ENCODE data around the gene POLE.
A peak's percentile ranks its signal among the peaks of the same experiment; 100 is the strongest.

Gene POLE

GRCh38 chr12:132593938-132594358, 93.2 kb downstream of the POLE start:
- CTCF ChIA-PET, result interaction anchor here (1.4 to 1.7 kb wide), 3 partner anchors 21 to 180 kb away, joined by 3 to 7 read pairs (median 4); no protein-coding TSS in a partner anchor
- POLR2A ChIA-PET, result no interaction called here
- H3K9me3 ChIP-seq (ENCODE audit: control insufficient read depth, insufficient read depth, low read depth, low read length), result no peaks in the 10 kb centered on the region
- H3K4me1 ChIP-seq (ENCODE audit: control insufficient read depth, insufficient read depth, low read length), result 0 out of 2 replicates have a peak, but pooled peaks cover 3% of the 10 kb centered on the region
- H3K27ac ChIP-seq (ENCODE audit: extremely low read depth, low read depth, low read length), result no peak overlapping the region
- no peaks in the 10 kb centered on the region for H3K36me3 ChIP-seq (ENCODE audit: control insufficient read depth in 2 of 2, insufficient read depth in 1 of 2, low read length in 2 of 2)
- H3K4me3 ChIP-seq (ENCODE audit: low read depth, low read length), result no peak overlapping the region
- TF ChIP-seq ZNF707 (tag by site-specific recombination; IDR thresholded peaks at IDR 0.05) (no peak), ZNF433 (tag by site-specific recombination; IDR thresholded peaks at IDR 0.05; ENCODE audit: low read depth) (no peak), FEZF1 (tag by site-specific recombination; IDR thresholded peaks at IDR 0.05) (no peak), ZNF768 (tag by site-specific recombination; IDR thresholded peaks at IDR 0.05) (no peak), ZNF510 (tag by site-specific recombination; IDR thresholded peaks at IDR 0.05; ENCODE audit: insufficient replicate concordance) (no peak), ZNF626 (tag by site-specific recombination; IDR thresholded peaks at IDR 0.05) (no peak), ZBTB17 (tag by site-specific recombination; IDR thresholded peaks at IDR 0.05) (peak; percentile 76), ZNF175 (tag by site-specific recombination; IDR thresholded peaks at IDR 0.05) (no peak), TCF7L2 (IDR thresholded peaks at IDR 0.05; ENCODE audit: borderline replicate concordance, low read depth, low read length) (no peak), SETDB1 (IDR thresholded peaks at IDR 0.05; ENCODE audit: insufficient read length, low read length) (no peak), ZNF146 (tag by site-specific recombination; IDR thresholded peaks at IDR 0.05) (no peak), SCRT1 (tag by site-specific recombination; IDR thresholded peaks at IDR 0.05; ENCODE audit: borderline replicate concordance) (no peak), ZNF350 (tag by site-specific recombination; IDR thresholded peaks at IDR 0.05) (no peak), ZBTB6 (tag by site-specific recombination; IDR thresholded peaks at IDR 0.05) (no peak), PBX3 (CRISPR knock-in tag; IDR thresholded peaks at IDR 0.05) (no peak), ZNF610 (tag by site-specific recombination; IDR thresholded peaks at IDR 0.05; ENCODE audit: borderline replicate concordance) (no peak), SP2 (tag by site-specific recombination; IDR thresholded peaks at IDR 0.05) (peak; percentile 96), ZBTB48 (tag by site-specific recombination; IDR thresholded peaks at IDR 0.05) (no peak), KLF17 (tag by site-specific recombination; IDR thresholded peaks at IDR 0.05) (no peak), ZNF776 (tag by site-specific recombination; IDR thresholded peaks at IDR 0.05; ENCODE audit: borderline replicate concordance) (no peak), TSHZ1 (tag by site-specific recombination; IDR thresholded peaks at IDR 0.05; ENCODE audit: borderline replicate concordance) (no peak), ZFP37 (tag by site-specific recombination; IDR thresholded peaks at IDR 0.05) (no peak), ZNF354C (tag by site-specific recombination; IDR thresholded peaks at IDR 0.05; ENCODE audit: borderline replicate concordance, low read depth) (no peak), SP3 (tag by site-specific recombination; IDR thresholded peaks at IDR 0.05) (peak; percentile 76), ZNF530 (tag by site-specific recombination; IDR thresholded peaks at IDR 0.05; ENCODE audit: low read depth) (no peak), IKZF3 (tag by site-specific recombination; IDR thresholded peaks at IDR 0.05) (peak; percentile 83), ZBTB10 (tag by site-specific recombination; IDR thresholded peaks at IDR 0.05) (no peak), KLF9 (tag by site-specific recombination; IDR thresholded peaks at IDR 0.05; ENCODE audit: low read depth) (peak; percentile 89), ZBTB1 (tag by site-specific recombination; IDR thresholded peaks at IDR 0.05) (no peak), ZNF211 (tag by site-specific recombination; IDR thresholded peaks at IDR 0.05; ENCODE audit: low read depth) (no peak)

Measured in HEK293 (cell line).